ENCODE measurements around the gene HEXIM2. TPM values are rescaled to one million over a fixed set of nuclear protein-coding genes. Genes with fewer than 3 reads are reported as not detected.

Gene HEXIM2
- polyA plus RNA-seq, 1 of the 3 experiments (the other 2 are of a cell fraction) = 9.3 TPM

DNA sequence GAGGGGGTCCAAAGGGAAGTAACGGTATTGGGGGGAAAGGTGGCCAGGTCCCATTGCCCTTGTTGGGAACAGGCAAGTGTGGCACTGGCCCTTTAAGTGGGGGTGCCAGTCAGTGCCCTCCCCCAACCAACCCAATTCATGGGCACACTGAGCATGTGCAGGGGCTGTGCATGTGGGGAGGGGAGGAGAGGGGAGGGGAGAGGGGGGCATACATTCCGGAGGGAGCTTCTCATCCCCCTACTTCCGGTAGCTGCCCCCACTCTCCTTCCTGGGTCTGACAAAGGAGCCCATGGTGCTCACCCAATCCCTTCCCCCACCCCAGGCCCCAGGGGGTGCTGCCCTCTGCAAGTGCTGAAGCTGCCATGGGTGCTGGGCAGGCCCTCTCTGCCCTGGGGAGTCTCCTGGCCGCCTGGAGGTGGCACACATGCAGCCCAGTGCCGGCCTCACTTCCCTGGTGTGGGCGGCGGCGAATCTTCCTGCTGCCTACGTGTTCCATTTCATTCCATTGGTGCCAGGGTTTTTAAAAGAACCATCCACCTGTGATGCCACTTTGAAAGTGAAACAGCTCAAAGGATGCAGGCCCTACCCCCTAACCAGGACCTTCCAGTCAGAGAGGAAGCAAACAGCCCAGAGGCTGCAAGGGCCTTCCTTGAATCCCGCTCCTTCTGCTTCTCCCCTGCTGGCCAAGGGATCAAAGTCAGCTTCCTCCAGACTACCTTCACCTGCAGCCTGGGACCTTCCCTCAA is 11.0 kb downstream of the HEXIM2 start:
- DNase-seq = peak; percentile 93
- Histone ChIP-seq H3K4me3 (ENCODE audit: low read depth in 2 of 2, low read length in 1 of 2) (peak overlapping the region; percentile 25 to 30; a peak in 3 of 4 replicates), H3K9me2 (no peaks in the 10 kb centered on the region), H3K9ac (peak overlapping the region; percentile 76), H3K36me3 (replicated peaks in 1 of 2; ENCODE audit: control insufficient read depth in 1 of 2, insufficient read depth in 2 of 2, low read length in 1 of 2) (no peaks in the 10 kb centered on the region), H3K4me2 (peak overlapping the region; percentile 64), H3F3A (replicated peaks; ENCODE audit: insufficient read depth) (peaks cover 21% of the 10 kb centered on the region), H3K9me3 (no peaks in the 10 kb centered on the region), H3K27me3 (ENCODE audit: insufficient read depth) (no peaks in the 10 kb centered on the region), H4K20me1 (ENCODE audit: insufficient read depth) (no peaks in the 10 kb centered on the region), H3K79me2 (ENCODE audit: insufficient read depth) (no peaks in the 10 kb centered on the region), H3K27ac (ENCODE audit: low read depth in 2 of 2, low read length in 1 of 2) (peak overlapping the region; percentile 89 to 94), H2AFZ (ENCODE audit: low read depth) (peak overlapping the region; percentile 78), H3K4me1 (ENCODE audit: control insufficient read depth in 1 of 2, insufficient read depth in 2 of 2, low read depth in 1 of 2, low read length in 1 of 2) (peaks cover 29 to 40% of the 10 kb centered on the region in 2 experiments; a peak in 3 of 4 replicates)
- WGBS (ENCODE audit: low lambda C conversion rate) = 15% methylated on average over 6 of the region's 10 CpGs
- ChIA-PET CTCF (interaction anchor here (0.7 to 5.0 kb wide), 10 partner anchors 11 to 46 kb away, joined by 3 to 54 read pairs (median 10); partner anchors contain the start of genes ACBD4, HEXIM1, HEXIM2 and PLCD3), POLR2A (interaction anchor here (1.3 to 4.2 kb wide), 3 partner anchors 9 to 24 kb away, joined by 5 to 50 read pairs (median 44); partner anchors contain the start of genes HEXIM1 and HEXIM2)
- 0 out of 2 replicates have a peak, but pooled peaks have one; percentile 48 for TF ChIP-seq POLR2AphosphoS5 (IDR thresholded peaks at IDR 0.05; ENCODE audit: low read depth, low read length)
- TF ChIP-seq TCF12 (IDR thresholded peaks at IDR 0.05) = peak; percentile 62
- TF ChIP-seq TEAD4 (IDR thresholded peaks at IDR 0.05; ENCODE audit: borderline replicate concordance, insufficient read depth) = peak; percentile 63; the same call in 1 of the 2 replicates
- 0 out of 2 replicates have a peak, but pooled peaks have one; percentile 12 for TF ChIP-seq RFX5 (IDR thresholded peaks at IDR 0.05; ENCODE audit: low read length)
- TF ChIP-seq CTCF (IDR thresholded peaks at IDR 0.05) = peak; percentile 28; the same call in 1 of the 2 replicates
- peak; percentile 68 for TF ChIP-seq YY1 (IDR thresholded peaks at IDR 0.05; ENCODE audit: low read depth)
- no peak for TF ChIP-seq GATA2 (CRISPR knock-in tag; IDR thresholded peaks at IDR 0.05)
- TF ChIP-seq SIN3A (IDR thresholded peaks at IDR 0.05; ENCODE audit: borderline replicate concordance, low read depth, low read length) = peak; percentile 69; the same call in 1 of the 2 replicates
- no peak for TF ChIP-seq RXRA (IDR thresholded peaks at IDR 0.05; ENCODE audit: borderline replicate concordance, low read depth)
- peak; percentile 62; the same call in 1 of the 2 replicates for TF ChIP-seq ELF1 (IDR thresholded peaks at IDR 0.05)
- TF ChIP-seq REST (IDR thresholded peaks at IDR 0.05; ENCODE audit: low read depth, low read length) = peak; percentile 52; the same call in 1 of the 2 replicates
- TF ChIP-seq, protein P1, sequence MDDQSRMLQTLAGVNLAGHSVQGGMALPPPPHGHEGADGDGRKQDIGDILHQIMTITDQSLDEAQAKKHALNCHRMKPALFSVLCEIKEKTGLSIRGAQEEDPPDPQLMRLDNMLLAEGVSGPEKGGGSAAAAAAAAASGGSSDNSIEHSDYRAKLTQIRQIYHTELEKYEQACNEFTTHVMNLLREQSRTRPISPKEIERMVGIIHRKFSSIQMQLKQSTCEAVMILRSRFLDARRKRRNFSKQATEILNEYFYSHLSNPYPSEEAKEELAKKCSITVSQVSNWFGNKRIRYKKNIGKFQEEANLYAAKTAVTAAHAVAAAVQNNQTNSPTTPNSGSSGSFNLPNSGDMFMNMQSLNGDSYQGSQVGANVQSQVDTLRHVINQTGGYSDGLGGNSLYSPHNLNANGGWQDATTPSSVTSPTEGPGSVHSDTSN (IDR thresholded peaks at IDR 0.05) = 0 out of 2 replicates have a peak, but pooled peaks have one; percentile 33
- TF ChIP-seq NRF1 (IDR thresholded peaks at IDR 0.05; ENCODE audit: low read depth, low read length) = peak; percentile 79
- no peak for TF ChIP-seq USF1 (IDR thresholded peaks at IDR 0.05; ENCODE audit: borderline replicate concordance, low read depth)
- peak; percentile 50; the same call in 1 of the 2 replicates for TF ChIP-seq TAF1 (IDR thresholded peaks at IDR 0.05; ENCODE audit: borderline replicate concordance, low read depth, low read length)
- no peak for TF ChIP-seq ZBTB33 (IDR thresholded peaks at IDR 0.05; ENCODE audit: borderline replicate concordance, low read depth)
- TF ChIP-seq FOSL2 (IDR thresholded peaks at IDR 0.05; ENCODE audit: borderline replicate concordance, low read depth) = peak; percentile 34; the same call in 1 of the 2 replicates
- TF ChIP-seq, protein P2, sequence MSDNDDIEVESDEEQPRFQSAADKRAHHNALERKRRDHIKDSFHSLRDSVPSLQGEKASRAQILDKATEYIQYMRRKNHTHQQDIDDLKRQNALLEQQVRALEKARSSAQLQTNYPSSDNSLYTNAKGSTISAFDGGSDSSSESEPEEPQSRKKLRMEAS (IDR thresholded peaks at IDR 0.05; ENCODE audit: low read depth) = peak; percentile 88; the same call in 1 of the 2 replicates
- peak; percentile 69 for TF ChIP-seq GABPA (IDR thresholded peaks at IDR 0.05; ENCODE audit: low read depth)
- TF ChIP-seq RAD21 (IDR thresholded peaks at IDR 0.05; ENCODE audit: low read length) = peak; percentile 6; the same call in 1 of the 2 replicates
- peak; percentile 74 for TF ChIP-seq CHD2 (IDR thresholded peaks at IDR 0.05; ENCODE audit: low read length, partially characterized antibody)
- no peak for TF ChIP-seq MXI1 (IDR thresholded peaks at IDR 0.05; ENCODE audit: low read depth, low read length)
